ENCODE data around the gene GLDC.

DNA sequence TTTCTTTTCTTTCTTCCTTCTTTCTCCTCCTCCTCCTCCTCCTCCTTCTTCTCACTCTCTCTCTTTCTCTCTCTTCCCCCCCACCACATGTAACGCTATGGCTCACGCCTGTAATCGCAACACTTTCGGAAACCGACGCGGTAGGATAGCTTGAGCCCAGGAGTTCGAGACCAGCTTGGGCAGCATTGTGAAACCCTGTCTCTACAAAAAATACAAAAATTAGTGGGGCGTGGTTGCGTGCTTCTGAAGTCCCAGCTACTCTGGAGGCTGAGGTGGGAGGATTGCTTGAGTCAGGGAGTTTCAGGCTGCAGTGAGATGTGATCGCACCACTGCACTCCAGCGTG lies 736 bp upstream of the GLDC start:
- TF ChIP-seq, protein P1, sequence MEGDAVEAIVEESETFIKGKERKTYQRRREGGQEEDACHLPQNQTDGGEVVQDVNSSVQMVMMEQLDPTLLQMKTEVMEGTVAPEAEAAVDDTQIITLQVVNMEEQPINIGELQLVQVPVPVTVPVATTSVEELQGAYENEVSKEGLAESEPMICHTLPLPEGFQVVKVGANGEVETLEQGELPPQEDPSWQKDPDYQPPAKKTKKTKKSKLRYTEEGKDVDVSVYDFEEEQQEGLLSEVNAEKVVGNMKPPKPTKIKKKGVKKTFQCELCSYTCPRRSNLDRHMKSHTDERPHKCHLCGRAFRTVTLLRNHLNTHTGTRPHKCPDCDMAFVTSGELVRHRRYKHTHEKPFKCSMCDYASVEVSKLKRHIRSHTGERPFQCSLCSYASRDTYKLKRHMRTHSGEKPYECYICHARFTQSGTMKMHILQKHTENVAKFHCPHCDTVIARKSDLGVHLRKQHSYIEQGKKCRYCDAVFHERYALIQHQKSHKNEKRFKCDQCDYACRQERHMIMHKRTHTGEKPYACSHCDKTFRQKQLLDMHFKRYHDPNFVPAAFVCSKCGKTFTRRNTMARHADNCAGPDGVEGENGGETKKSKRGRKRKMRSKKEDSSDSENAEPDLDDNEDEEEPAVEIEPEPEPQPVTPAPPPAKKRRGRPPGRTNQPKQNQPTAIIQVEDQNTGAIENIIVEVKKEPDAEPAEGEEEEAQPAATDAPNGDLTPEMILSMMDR (IDR thresholded peaks at IDR 0.05): no peak
- TF ChIP-seq EZH2phosphoT487 (IDR thresholded peaks at IDR 0.05): no peak

All from neural progenitor cell (in vitro differentiated cells).